H9 (cell line): ENCODE measurements around the gene GAK. TPM values are rescaled to one million over a fixed set of nuclear protein-coding genes. Genes with fewer than 3 reads are reported as not detected.
A peak's percentile ranks its signal among the peaks of the same experiment; 100 is the strongest.

Source experiments
- DNase-seq: peaks from one replicate; pipeline ENCODE4 v3.0.0-alpha.2; 2017
- H2AFZ ChIP-seq: one replicate; pipeline ENCODE4 v1.6.1; 2013; ENCODE audit warnings: mild to moderate bottlenecking, low read length, control low read depth, moderate library complexity
- H2AK5ac ChIP-seq: 2 replicates; pipeline ENCODE4 v1.6.1; 2013; ENCODE audit warnings: low read length, control low read depth, mixed read lengths; ENCODE audit not compliant: insufficient read length
- H2BK120ac ChIP-seq: one replicate; pipeline ENCODE4 v1.6.1; 2013; ENCODE audit warnings: low read depth, mild to moderate bottlenecking, low read length, control low read depth, inconsistent platforms; ENCODE audit not compliant: poor library complexity, severe bottlenecking
- H2BK12ac ChIP-seq: 2 replicates; pipeline ENCODE4 v1.6.1; 2013; ENCODE audit warnings: low read length, control low read depth, mixed read lengths, low read depth; ENCODE audit not compliant: insufficient read length
- H2BK15ac ChIP-seq: 2 replicates; pipeline ENCODE4 v1.6.1; 2013; ENCODE audit warnings: low read depth, low read length, control low read depth
- H2BK20ac ChIP-seq: one replicate; pipeline ENCODE4 v1.6.1; 2013; ENCODE audit warnings: low read depth, mild to moderate bottlenecking, low read length, control low read depth, inconsistent platforms; ENCODE audit not compliant: poor library complexity, severe bottlenecking
- H2BK5ac ChIP-seq: 2 replicates; pipeline ENCODE4 v1.6.1; 2013; ENCODE audit warnings: low read length, control low read depth, mixed read lengths; ENCODE audit not compliant: insufficient read length
- H3K14ac ChIP-seq: 2 replicates; pipeline ENCODE4 v1.6.1; 2013; ENCODE audit warnings: low read length, control low read depth; ENCODE audit not compliant: insufficient read depth
- H3K18ac ChIP-seq: 2 replicates; pipeline ENCODE4 v1.6.1; 2013; ENCODE audit warnings: low read depth, mild to moderate bottlenecking, mixed read lengths, low read length, control low read depth; ENCODE audit not compliant: insufficient read length
- H3K23ac ChIP-seq: 2 replicates; pipeline ENCODE4 v1.6.1; 2013; ENCODE audit warnings: low read length, control low read depth, mixed read lengths, low read depth; ENCODE audit not compliant: insufficient read length
- H3K23me2 ChIP-seq: 2 replicates; pipeline ENCODE4 v1.6.1; 2013; ENCODE audit warnings: low read depth, mild to moderate bottlenecking, mixed read lengths, low read length, control low read depth; ENCODE audit not compliant: insufficient read length, poor library complexity, severe bottlenecking
- H3K27ac ChIP-seq: 2 replicates; pipeline ENCODE4 v1.5.1; 2013; ENCODE audit warnings: low read length, control low read depth, mixed read lengths, low read depth; ENCODE audit not compliant: insufficient read length
- H3K27me3 ChIP-seq: 2 replicates; pipeline ENCODE4 v1.6.1; 2013; ENCODE audit warnings: low read length, control low read depth, inconsistent platforms; ENCODE audit not compliant: insufficient read depth
- H3K4ac ChIP-seq: 2 replicates; pipeline ENCODE4 v1.6.1; 2013; ENCODE audit warnings: low read depth, mild to moderate bottlenecking, control low read depth, inconsistent platforms, low read length, moderate library complexity
- H3K4me1 ChIP-seq: 2 replicates; pipeline ENCODE4 v1.6.1; 2013; ENCODE audit warnings: low read length, control low read depth, inconsistent platforms; ENCODE audit not compliant: insufficient read depth
- H3K4me2 ChIP-seq: 2 replicates; pipeline ENCODE4 v1.6.1; 2013; ENCODE audit warnings: low read length, control low read depth, mixed read lengths; ENCODE audit not compliant: insufficient read length, insufficient read depth
- H3K56ac ChIP-seq: 2 replicates; pipeline ENCODE4 v1.6.1; 2013; ENCODE audit warnings: low read depth, mild to moderate bottlenecking, mixed read lengths, low read length, control low read depth; ENCODE audit not compliant: insufficient read length
- H3K79me1 ChIP-seq: 2 replicates; pipeline ENCODE4 v1.6.1; 2013; ENCODE audit warnings: low read depth, mild to moderate bottlenecking, moderate library complexity, low read length, control low read depth, inconsistent platforms; ENCODE audit not compliant: insufficient read depth, poor library complexity, severe bottlenecking
- H3K79me2 ChIP-seq: 2 replicates; pipeline ENCODE4 v1.6.1; 2013; ENCODE audit warnings: low read length, control low read depth, inconsistent platforms; ENCODE audit not compliant: insufficient read depth
- H3K9ac ChIP-seq: 2 replicates; pipeline ENCODE4 v1.6.1; 2013; ENCODE audit warnings: low read length, control low read depth, mixed read lengths; ENCODE audit not compliant: insufficient read length; ENCODE audit errors: extremely low read depth
- H3K9me3 ChIP-seq: one replicate; pipeline ENCODE4 v1.6.1; 2013; ENCODE audit warnings: low read depth, low read length, inconsistent platforms; ENCODE audit not compliant: control insufficient read depth
- H3T11ph ChIP-seq: one replicate; pipeline ENCODE4 v1.6.1; 2013; ENCODE audit warnings: mild to moderate bottlenecking, low read length, control low read depth, inconsistent platforms
- H4K20me1 ChIP-seq: one replicate; pipeline ENCODE4 v1.6.1; 2013; ENCODE audit not compliant: control insufficient read depth, insufficient read length, insufficient read depth
- H4K5ac ChIP-seq: 2 replicates; pipeline ENCODE4 v1.6.1; 2013; ENCODE audit warnings: low read depth, mild to moderate bottlenecking, mixed read lengths, low read length, control low read depth; ENCODE audit not compliant: insufficient read length
- H4K8ac ChIP-seq: replicated peaks from 2 replicates; pipeline ENCODE4 v1.6.1; 2013; ENCODE audit warnings: low read length, control low read depth, mixed read lengths, low read depth; ENCODE audit not compliant: insufficient read length
- H4K91ac ChIP-seq: 2 replicates; pipeline ENCODE4 v1.6.1; 2013; ENCODE audit warnings: low read depth, mild to moderate bottlenecking, moderate library complexity, mixed read lengths, low read length, control low read depth; ENCODE audit not compliant: insufficient read length
- H3K27ac Mint-ChIP-seq, 3 experiments: 2 replicates in 2 of 3; 3 replicates in 1 of 3; pipeline ENCODE4 v1.8.0; 2020 to 2021; ENCODE audit warnings: mixed read lengths in 3 of 3, mild to moderate bottlenecking in 1 of 3, moderate library complexity in 1 of 3
- H3K27me3 Mint-ChIP-seq: 2 replicates; pipeline ENCODE4 v1.8.0; 2021; ENCODE audit warnings: low read depth, mild to moderate bottlenecking, moderate library complexity, mixed read lengths
- H3K36me3 Mint-ChIP-seq, 3 experiments: 2 replicates in 2 of 3; 3 replicates in 1 of 3; pipeline ENCODE4 v1.8.0; 2020 to 2021; ENCODE audit warnings: low read depth in 3 of 3, mixed read lengths in 3 of 3; ENCODE audit not compliant: insufficient read depth in 1 of 3
- H3K4me1 Mint-ChIP-seq, 2 experiments: 2 replicates each; pipeline ENCODE4 v1.8.0; 2020; ENCODE audit warnings: mixed read lengths in 2 of 2
- H3K4me3 Mint-ChIP-seq, 2 experiments: 2 replicates in 1 of 2; 3 replicates in 1 of 2; pipeline ENCODE4 v1.8.0; 2020 to 2021; ENCODE audit warnings: mild to moderate bottlenecking in 2 of 2, mixed read lengths in 2 of 2, moderate library complexity in 1 of 2
- H3K9me3 Mint-ChIP-seq, 2 experiments: 2 replicates in 1 of 2; 3 replicates in 1 of 2; pipeline ENCODE4 v1.8.0; 2020; ENCODE audit warnings: mild to moderate bottlenecking in 2 of 2, mixed read lengths in 2 of 2, moderate library complexity in 1 of 2
- WGBS: extraction: QIAGEN DNeasy Blood & Tissue Kit; methylation state at CpG from one replicate; pipeline ENCODE4 v1.1.7; 2013; ENCODE audit warnings: missing lambda C conversion rate, low lambda C conversion rate, mixed read lengths; ENCODE audit not compliant: insufficient read length; ENCODE audit errors: extremely low coverage; 5-methylcytosine and 5-hydroxymethylcytosine counted together
- total RNA-seq: library from RNA; stranded (reverse); gene quantifications from 2 replicates; pipeline ENCODE4 v1.2.1, GENCODE V29; 2021
- TF ChIP-seq, protein P1 (sequence below): fragments of 200-600 bp; sonication (generic); conservative IDR thresholded peaks from 3 replicates; pipeline ENCODE4 v1.8.0; 2021; ENCODE audit warnings: antibody characterized with exemption, mild to moderate bottlenecking

GAK gene
- total RNA-seq, 1 experiment from 2014 or later: 80.7 TPM

DNA sequence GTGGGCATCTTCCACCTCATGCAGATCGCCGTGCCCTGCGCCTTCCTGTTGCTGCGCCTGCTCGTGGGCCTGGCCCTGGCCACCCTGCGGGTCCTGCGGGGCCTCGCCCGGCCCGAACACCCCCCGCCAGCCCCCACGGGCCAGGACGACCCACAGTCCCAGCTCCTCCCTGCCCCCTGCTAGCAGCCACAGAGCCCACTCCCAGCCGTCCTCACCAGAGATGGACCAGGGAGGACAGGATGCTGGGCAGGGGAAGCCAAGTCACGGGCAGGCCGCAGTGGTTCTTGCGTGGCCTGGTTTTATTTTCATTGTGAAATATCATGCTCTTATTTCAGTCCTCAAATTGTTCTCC, 26.2 kb upstream of the GAK start:
- Histone ChIP-seq H2BK120ac (no peak overlapping the region), H3T11ph (no peak overlapping the region), H3K27ac (no peak overlapping the region), H3K23ac (no peak overlapping the region), H3K23me2 (no peaks in the 10 kb centered on the region), H3K9me3 (no peaks in the 10 kb centered on the region), H4K20me1 (no peaks in the 10 kb centered on the region), H2BK15ac (no peak overlapping the region), H3K79me1 (no peaks in the 10 kb centered on the region), H3K4me1 (no peaks in the 10 kb centered on the region), H2AFZ (no peak overlapping the region), H2BK20ac (no peak overlapping the region), H3K56ac (no peak overlapping the region), H4K5ac (no peak overlapping the region), H3K4me2 (no peak overlapping the region), H2BK5ac (no peak overlapping the region), H3K9ac (no peak overlapping the region), H4K91ac (no peak overlapping the region), H2BK12ac (no peak overlapping the region), H3K4ac (no peak overlapping the region), H3K27me3 (no peaks in the 10 kb centered on the region), H4K8ac (no peak overlapping the region), H2AK5ac (no peak overlapping the region), H3K79me2 (no peaks in the 10 kb centered on the region), H3K14ac (no peak overlapping the region), H3K18ac (no peak overlapping the region)
- no peak overlapping the region for H3K4me3 Mint-ChIP-seq
- no peaks in the 10 kb centered on the region for H3K9me3 Mint-ChIP-seq
- DNase-seq: no peak
- H3K4me1 Mint-ChIP-seq: no peaks in the 10 kb centered on the region
- TF ChIP-seq, protein P1, sequence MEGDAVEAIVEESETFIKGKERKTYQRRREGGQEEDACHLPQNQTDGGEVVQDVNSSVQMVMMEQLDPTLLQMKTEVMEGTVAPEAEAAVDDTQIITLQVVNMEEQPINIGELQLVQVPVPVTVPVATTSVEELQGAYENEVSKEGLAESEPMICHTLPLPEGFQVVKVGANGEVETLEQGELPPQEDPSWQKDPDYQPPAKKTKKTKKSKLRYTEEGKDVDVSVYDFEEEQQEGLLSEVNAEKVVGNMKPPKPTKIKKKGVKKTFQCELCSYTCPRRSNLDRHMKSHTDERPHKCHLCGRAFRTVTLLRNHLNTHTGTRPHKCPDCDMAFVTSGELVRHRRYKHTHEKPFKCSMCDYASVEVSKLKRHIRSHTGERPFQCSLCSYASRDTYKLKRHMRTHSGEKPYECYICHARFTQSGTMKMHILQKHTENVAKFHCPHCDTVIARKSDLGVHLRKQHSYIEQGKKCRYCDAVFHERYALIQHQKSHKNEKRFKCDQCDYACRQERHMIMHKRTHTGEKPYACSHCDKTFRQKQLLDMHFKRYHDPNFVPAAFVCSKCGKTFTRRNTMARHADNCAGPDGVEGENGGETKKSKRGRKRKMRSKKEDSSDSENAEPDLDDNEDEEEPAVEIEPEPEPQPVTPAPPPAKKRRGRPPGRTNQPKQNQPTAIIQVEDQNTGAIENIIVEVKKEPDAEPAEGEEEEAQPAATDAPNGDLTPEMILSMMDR: no peak
- no CpG with 5 or more reads among the region's 17 CpGs for WGBS
- H3K36me3 Mint-ChIP-seq: peaks cover 0 to 5% (median 0%) of the 10 kb centered on the region in 3 experiments; a peak in 1 of 7 replicates
- H3K27ac Mint-ChIP-seq: peak overlapping the region in 1 of 3 experiments; percentile 83; a peak in 1 of 7 replicates
- no peaks in the 10 kb centered on the region for H3K27me3 Mint-ChIP-seq
